HG03460 (cell line): ENCODE measurements around the gene ADD2.
"Not testable (repeated sequence)": the region's sequence is repeated elsewhere in the genome, so short reads cannot be mapped to it uniquely, and the experiment has no call there.

Experiments used
- ATAC-seq: cut with Tn5 transposase; IDR thresholded peaks from one replicate; pipeline ENCODE4 v1.9.1; 2021; ENCODE audit not compliant: unreplicated experiment

The ADD2 gene

DNA sequence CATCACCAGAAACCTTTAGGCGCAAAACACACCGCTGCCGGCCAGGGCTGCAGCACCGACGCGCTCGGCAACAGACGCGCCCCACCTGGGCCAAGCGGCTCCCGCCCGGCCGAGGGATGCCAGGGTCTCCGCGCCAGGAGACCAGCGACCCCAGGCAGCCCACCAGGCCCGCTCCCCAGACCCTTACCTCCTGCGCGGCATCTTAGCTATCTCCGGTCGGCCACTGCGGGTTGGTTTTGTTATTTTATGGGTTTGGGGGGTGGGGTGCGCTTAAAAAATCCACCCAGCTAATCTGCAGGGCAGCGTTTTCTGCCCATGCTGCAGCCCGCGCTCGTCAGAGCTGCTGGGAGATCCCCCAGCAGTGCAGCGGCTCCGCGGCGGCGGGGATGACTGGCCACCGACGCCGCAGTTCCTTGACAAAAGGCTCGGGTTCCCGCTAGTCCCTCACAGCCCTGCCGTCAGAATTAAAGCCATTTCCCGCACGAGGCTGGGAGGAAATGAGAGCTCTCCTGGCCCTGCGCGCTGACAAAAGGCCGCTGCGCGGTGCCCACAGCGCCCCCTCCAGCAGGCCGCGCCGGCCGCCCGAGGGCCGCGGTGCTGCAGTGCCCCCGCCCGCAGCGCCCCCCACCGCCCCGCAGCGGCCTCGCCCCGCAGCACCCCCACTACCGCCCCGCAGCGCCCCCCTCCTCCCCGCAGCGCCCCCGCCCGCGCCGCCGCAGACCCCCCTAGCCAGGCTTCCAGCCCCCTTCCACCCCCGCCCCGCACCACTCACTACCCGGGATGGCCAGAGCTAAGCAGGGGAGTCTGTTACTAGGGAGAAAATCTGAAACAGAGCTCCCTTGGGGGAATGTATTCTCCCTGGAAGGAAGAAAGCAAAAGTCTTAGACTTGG lies at the start of gene ADD2:
TSS of gene ADD2 (minus strand) at position 502 of the 891 bp plus-strand sequence. CDS start 61,792 bp downstream, outside the sequence.
- ATAC-seq, result no peak

DNA sequence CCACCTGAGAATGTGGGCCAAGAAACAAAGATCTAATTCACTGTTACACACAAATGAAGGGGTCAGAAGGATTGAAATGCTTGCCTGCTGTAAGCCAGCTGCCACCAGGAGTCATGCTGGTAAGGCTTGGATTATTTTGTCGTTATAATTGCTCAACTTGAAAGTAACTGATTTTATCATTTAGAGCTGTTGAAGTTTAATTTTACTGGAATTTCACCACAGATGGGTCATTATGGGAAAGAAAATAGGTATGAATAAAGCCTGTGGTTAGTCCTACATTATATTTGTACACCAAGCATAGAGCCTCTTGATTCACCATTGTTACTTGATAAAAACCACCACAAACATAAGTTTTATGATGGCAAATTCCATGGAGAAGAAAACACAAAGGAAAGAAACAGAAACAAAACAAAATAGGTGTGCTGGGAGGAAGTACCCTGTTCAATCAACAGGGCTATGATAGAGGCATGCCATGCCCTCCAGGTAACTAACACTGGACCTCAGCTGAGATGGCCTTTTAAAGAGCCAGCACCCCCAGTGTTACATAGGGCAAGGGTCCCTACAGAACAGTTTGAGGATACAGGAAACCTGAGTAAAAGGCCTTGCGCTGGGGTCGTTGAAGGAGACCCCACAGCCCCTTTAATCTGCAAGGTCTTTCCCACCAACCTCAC lies 49.4 kb upstream of the ADD2 start:
- ATAC-seq, result no peak

GRCh38 chr2:70816726-70817125 lies 48.7 kb upstream of the ADD2 start:
- no peak for ATAC-seq

GRCh38 chr2:70808983-70809958 lies 41.3 kb upstream of the ADD2 start:
- no peak for ATAC-seq

DNA sequence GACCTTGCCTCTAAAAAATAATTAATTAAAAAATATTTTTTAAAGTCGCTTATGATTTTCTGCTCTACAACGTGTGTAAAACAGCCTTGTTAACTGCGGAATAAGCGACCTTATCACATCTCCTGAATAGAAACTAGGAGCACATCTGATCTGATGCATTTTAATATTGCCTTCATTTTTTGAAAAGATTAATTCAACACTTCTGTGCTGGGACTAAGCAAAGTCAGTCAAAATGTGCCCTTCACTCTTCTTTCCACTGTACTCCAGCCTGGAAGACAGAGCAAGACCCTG lies 39.8 kb upstream of the ADD2 start:
- no peak for ATAC-seq

- no peak for ATAC-seq
Observed at GRCh38 chr2:70807102-70807827, 39.3 kb upstream of the ADD2 start.

DNA sequence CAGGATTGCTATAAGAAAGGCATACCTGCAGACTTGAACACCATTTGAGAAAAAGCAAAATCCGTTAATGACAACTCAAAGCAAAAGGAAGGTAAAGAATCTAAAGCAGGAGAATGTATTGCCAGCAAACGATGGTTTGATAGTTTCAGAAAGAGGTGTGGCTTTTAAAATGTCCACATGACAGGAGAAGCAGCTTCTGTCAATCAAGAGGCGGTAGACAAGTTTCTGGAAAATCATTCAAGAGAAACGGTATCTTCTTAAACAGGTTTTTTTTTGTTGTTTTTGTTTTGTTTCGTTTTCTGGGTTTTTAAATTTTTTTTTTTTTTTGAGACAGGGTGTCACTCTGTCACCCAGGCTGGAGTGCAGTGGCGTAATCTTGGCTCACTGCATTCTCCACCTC lies 38.6 kb upstream of the ADD2 start:
- ATAC-seq, result no peak

GRCh38 chr2:70806013-70806412 lies 38.0 kb upstream of the ADD2 start:
- no peak for ATAC-seq

DNA sequence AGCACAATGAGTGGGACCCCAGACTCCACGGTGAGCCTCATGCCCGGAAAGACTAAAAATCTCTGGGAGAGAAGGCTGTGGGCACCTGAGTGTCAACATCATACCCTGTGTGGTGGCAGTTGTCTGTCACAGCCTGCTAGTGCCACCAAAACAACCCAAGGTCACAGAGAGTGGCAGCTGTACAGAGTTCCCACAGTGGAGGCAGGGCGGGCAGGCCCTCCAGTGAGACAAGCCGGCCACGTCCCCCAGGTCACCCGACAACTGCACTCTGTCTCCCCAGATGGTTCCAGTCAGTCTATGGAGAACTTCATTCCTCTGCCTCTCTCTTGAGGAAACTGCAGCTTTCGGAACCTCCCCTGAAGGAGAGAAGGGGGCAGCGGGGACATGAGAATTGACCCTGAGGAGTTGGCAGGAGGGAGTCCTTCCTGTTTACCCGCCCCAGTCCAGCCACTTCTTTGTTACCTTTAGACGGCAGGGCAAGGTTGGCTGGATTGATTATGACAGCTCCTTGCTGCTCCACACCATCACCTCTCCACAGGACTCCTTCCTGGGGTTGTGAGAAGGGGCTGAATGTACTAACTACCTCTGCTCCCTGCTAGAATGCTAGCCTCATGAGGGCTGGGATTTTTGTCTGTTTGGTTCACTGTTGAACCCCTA lies 33.7 kb upstream of the ADD2 start:
- ATAC-seq, result no peak

DNA sequence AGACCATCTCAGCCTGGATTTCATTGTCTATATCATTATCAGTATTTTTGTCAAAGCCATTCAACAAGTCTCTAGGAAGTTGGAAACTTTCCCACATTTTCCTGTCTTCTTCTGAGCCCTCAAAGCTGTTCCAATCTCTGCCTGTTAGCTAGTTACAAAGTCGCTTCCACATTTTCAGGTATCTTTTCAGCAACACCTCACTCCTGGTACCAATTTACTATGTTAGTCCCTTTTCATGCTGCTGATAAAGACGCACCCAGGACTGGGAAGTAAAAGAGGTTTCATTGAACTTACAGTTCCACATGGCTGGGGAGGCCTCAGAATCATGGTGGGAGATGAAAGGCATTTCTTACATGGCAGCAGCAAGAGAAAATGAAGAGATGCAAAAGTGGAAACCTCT lies 31.7 kb upstream of the ADD2 start:
- no peak for ATAC-seq

DNA sequence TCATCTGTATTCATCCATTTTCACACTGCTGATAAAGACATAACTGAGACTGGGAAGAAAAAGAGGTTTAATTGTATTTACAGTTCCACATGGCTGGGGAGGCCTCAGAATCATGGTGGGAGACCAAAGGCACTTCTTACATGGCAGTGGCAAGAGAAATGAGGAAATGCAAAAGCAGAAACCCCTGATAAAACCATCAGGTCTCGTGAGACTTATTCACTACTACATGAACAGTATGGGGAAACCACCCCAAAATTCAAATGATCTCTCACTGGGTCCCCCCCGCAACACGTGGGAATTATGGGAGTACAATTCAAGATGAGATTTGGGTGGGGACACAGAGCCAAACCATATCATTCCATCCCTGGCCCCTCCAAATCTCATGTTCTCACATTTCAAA lies 30.0 kb upstream of the ADD2 start:
- not testable (repeated sequence) for ATAC-seq

DNA sequence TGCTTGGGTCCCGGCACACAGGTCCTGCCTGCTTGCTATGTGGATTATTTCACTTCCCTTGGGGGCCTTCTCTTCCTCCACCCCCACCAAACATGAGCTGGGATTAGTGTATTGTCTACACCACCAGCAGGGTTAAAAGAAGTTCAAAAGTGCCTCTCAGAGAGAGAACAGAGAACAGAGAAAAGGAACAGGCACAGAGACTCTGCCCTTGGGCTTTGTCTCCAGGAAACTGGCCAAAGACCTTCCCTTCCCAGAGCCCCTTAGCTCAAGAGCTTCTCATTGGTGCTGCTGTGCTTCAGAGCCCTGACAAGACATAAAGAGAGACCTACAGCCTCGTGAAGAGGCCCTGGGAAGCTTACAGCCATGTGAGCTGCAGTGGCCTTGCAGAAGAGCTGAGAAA lies 29.5 kb upstream of the ADD2 start:
- no peak for ATAC-seq

DNA sequence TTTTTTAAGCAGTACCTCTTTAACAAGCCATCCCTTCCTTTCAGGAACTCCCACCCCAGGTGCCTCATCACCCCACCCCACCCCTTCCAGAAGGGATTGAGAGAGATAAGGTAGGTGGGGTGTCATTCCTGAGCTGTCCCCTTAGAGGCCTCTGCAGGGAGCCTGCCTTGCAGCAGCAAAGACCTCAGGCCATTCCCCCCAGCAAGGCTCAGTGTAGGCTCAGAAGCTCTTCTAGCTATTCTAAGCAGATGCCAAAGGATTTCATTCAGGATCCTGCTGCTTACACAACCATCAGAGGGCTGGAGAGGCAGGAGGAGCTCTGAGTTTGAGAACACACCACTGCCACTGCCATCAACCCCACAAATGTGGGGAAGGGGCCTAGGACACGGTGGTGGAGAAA lies 28.3 kb upstream of the ADD2 start:
- ATAC-seq, result no peak

DNA sequence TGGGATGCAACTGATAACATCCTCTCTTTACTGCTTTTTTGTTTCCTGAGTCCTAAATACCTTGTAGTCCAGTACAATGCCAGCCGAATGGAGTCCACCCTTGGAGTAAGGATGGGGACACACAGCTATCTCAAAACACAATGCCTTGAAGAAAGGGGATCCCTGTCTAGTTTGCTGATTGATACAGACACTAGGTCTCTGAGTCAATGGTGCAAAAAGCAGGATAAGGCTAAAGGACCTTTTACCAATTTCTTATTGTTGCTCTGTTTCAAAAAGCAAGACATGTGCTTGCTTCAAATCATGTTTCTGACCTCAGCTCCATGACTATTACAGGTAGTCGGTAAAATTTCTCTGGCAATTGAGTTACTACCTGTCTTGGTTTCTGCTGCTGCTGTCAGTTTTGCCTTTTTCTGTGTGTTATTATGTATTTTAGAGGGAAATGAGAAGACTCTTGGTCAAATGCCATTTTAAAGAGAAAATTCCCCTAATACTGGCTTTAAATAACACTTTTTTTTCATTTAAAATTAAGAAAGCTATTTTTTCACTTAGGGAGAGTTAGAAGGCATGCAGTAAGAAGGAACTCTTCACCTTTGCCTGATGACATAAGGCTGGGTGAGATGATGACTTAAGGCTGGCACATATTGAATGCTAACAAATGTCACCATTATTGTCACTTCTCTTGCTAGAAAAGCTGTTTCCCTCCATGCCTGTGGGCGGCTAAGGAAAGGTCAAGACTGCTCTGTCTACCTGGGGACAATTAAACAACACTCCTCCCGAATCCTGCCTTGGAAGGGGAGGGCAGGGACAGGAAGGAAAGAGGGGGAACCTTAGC lies 27.4 kb upstream of the ADD2 start:
- ATAC-seq, result no peak

GRCh38 chr2:70793450-70793849 lies 25.4 kb upstream of the ADD2 start:
- no peak for ATAC-seq

- ATAC-seq, result no peak
Observed at GRCh38 chr2:70790136-70790828, 22.3 kb upstream of the ADD2 start, which contains the start of gene FIGLA. Gene FIGLA, minus strand, starts transcription at chr2:70790643. Its CDS starts 5 bp downstream, at chr2:70790638.

- no peak for ATAC-seq
Observed at GRCh38 chr2:70789304-70790135, 21.5 kb upstream of the ADD2 start.
